Measurements from ENCODE around the gene RESP18. TPM values are rescaled to one million over a fixed set of nuclear protein-coding genes. Genes with fewer than 3 reads are reported as not detected.

RESP18 gene
- total and polyA plus RNA-seq, 2 of the 4 experiments (the other 2 are of a cell fraction): not detected

DNA sequence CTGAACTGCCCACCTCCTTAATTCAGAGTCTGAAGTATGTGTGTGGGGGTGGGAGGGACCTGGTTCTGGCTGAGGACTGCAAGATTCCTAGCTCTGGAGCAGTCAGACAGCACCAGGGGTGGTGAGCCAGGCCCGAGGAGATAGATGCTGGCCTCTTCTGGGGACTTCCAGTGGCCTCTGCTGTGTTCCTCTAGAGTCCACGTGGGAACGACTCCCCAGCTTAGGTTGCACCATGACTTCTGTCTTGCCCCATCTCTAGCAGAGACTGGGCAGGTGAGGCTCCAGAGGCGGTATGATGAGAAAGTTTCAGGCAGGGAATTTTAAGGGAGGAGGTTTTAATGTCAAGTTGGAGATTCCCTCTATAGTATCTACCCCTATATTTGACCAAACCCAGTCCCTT is 22.0 kb upstream of the RESP18 start:
- Histone ChIP-seq H3K9me1 (ENCODE audit: insufficient read depth, low read length) (no peaks in the 10 kb centered on the region; the same call in 1 of the 2 replicates), H2BK20ac (ENCODE audit: low read depth, low read length) (no peak overlapping the region), H3K23ac (ENCODE audit: low read depth, low read length) (no peak overlapping the region), H2BK120ac (ENCODE audit: low read depth, low read length) (no peak overlapping the region), H4K91ac (ENCODE audit: insufficient read depth, low read depth, low read length) (no peak overlapping the region), H3K9ac (ENCODE audit: low read depth, low read length) (no peak overlapping the region), H3K36me3 (ENCODE audit: control insufficient read depth, insufficient read depth, low read length) (no peaks in the 10 kb centered on the region), H2AK9ac (replicated peaks; ENCODE audit: low read depth, low read length, poor library complexity) (no peak overlapping the region), H3K4me2 (ENCODE audit: low read depth, low read length) (no peak overlapping the region), H3K27me3 (ENCODE audit: control insufficient read depth, insufficient read depth, low read length) (peaks cover 47% of the 10 kb centered on the region), H2AFZ (replicated peaks; ENCODE audit: low read length, poor library complexity) (no peak overlapping the region), H2BK15ac (ENCODE audit: low read depth, low read length) (no peak overlapping the region), H3K56ac (ENCODE audit: extremely low read depth, insufficient read depth, low read length) (no peak overlapping the region), H3K4me3 (ENCODE audit: insufficient read depth, low read depth, low read length) (no peak overlapping the region), H3K9me3 (ENCODE audit: control insufficient read depth, insufficient read depth, low read length) (no peaks in the 10 kb centered on the region), H4K20me1 (ENCODE audit: insufficient read depth, low read length) (no peaks in the 10 kb centered on the region), H3K4me1 (ENCODE audit: control insufficient read depth, insufficient read depth, low read length) (peaks cover 3% of the 10 kb centered on the region; the same call in 1 of the 2 replicates), H3K18ac (ENCODE audit: low read depth, low read length) (no peak overlapping the region), H2AK5ac (ENCODE audit: low read depth, low read length) (no peak overlapping the region), H4K8ac (ENCODE audit: low read depth in 2 of 2, low read length in 2 of 2) (no peak overlapping the region), H3K79me1 (ENCODE audit: low read depth in 1 of 2, low read length in 2 of 2) (no peaks in the 10 kb centered on the region), H2BK5ac (ENCODE audit: low read depth, low read length, poor library complexity, severe bottlenecking) (no peak overlapping the region), H4K5ac (ENCODE audit: low read depth, low read length) (no peak overlapping the region), H3K27ac (ENCODE audit: insufficient read depth, low read length) (no peak overlapping the region), H3K4ac (ENCODE audit: low read depth, low read length) (no peak overlapping the region), H3K14ac (replicated peaks; ENCODE audit: low read depth, low read length) (no peak overlapping the region)
- ChIA-PET CTCF (no interaction called here), POLR2A (ENCODE audit: unreplicated experiment) (no interaction called here)
- ATAC-seq (ENCODE audit: low read depth) (no peak), DNase-seq (no peak)
- in situ Hi-C loops (cut with MboI; ENCODE audit: low sequenced_read_pairs): no loop called here
- no peak for TF ChIP-seq POLR2A (IDR thresholded peaks at IDR 0.05; ENCODE audit: low read depth, low read length)
- TF ChIP-seq MAFK (IDR thresholded peaks at IDR 0.05; ENCODE audit: low read depth, low read length): no peak
- TF ChIP-seq SMC3 (IDR thresholded peaks at IDR 0.05; ENCODE audit: low read depth, low read length): no peak
- no peak for TF ChIP-seq CHD1 (IDR thresholded peaks at IDR 0.05; ENCODE audit: low read depth, low read length)
- no peak for TF ChIP-seq RAD21 (IDR thresholded peaks at IDR 0.05; ENCODE audit: low read length)
- no TSS peak for BruUV-seq (replicated peaks)
- WGBS, 2 experiments (ENCODE audit: extremely low coverage in 2 of 2, insufficient read length in 1 of 2): 83% methylated on average over 1 of the region's 4 CpGs; no CpG with 5 or more reads in 1 of the 2 experiments
- intact Hi-C loops (cut with micrococcal nuclease): no loop called here
- dilution Hi-C loops (cut with HindIII; ENCODE audit: low sequenced_read_pairs, unreplicated experiment): no loop called here

All from IMR-90 (cell line).